HG03045 (cell line): ENCODE data around the gene FAM219B.

ENCODE experiments used
- ATAC-seq: cut with Tn5 transposase; IDR thresholded peaks from one replicate; pipeline ENCODE4 v1.9.1; 2021; ENCODE audit warnings: mild to moderate bottlenecking, moderate library complexity; ENCODE audit not compliant: unreplicated experiment

Gene FAM219B

GRCh38 chr15:74851960-74852359 lies 54.7 kb downstream of the FAM219B start:
- no peak for ATAC-seq

- ATAC-seq: no peak
These were observed 56.3 kb downstream of the FAM219B start for GRCh38 chr15:74850393-74850792.
